ENCODE results near the gene VIM.

DNA sequence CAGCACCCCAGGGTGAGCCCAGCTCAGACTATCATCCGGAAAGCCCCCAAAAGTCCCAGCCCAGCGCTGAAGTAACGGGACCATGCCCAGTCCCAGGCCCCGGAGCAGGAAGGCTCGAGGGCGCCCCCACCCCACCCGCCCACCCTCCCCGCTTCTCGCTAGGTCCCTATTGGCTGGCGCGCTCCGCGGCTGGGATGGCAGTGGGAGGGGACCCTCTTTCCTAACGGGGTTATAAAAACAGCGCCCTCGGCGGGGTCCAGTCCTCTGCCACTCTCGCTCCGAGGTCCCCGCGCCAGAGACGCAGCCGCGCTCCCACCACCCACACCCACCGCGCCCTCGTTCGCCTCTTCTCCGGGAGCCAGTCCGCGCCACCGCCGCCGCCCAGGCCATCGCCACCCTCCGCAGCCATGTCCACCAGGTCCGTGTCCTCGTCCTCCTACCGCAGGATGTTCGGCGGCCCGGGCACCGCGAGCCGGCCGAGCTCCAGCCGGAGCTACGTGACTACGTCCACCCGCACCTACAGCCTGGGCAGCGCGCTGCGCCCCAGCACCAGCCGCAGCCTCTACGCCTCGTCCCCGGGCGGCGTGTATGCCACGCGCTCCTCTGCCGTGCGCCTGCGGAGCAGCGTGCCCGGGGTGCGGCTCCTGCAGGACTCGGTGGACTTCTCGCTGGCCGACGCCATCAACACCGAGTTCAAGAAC lies 1.1 kb downstream of the VIM start:
- TF ChIP-seq YY1 (tag by site-specific recombination; IDR thresholded peaks at IDR 0.05) (no peak; the same call in 1 of the 2 replicates), SALL2 (tag by site-specific recombination; IDR thresholded peaks at IDR 0.05; ENCODE audit: borderline replicate concordance) (no peak), ZNF24 (tag by site-specific recombination; IDR thresholded peaks at IDR 0.05) (no peak), ZFP37 (tag by site-specific recombination; IDR thresholded peaks at IDR 0.05) (peak; percentile 90), ZNF571 (tag by site-specific recombination; IDR thresholded peaks at IDR 0.05) (no peak), ZNF114 (tag by site-specific recombination; IDR thresholded peaks at IDR 0.05) (no peak), ZBTB17 (tag by site-specific recombination; IDR thresholded peaks at IDR 0.05) (no peak), ZNF23 (tag by site-specific recombination; IDR thresholded peaks at IDR 0.05; ENCODE audit: borderline replicate concordance) (no peak; the same call in 1 of the 2 replicates), BCL11A (tag by site-specific recombination; IDR thresholded peaks at IDR 0.05; ENCODE audit: low read depth) (no peak)
- TF ChIP-seq, protein P1, sequence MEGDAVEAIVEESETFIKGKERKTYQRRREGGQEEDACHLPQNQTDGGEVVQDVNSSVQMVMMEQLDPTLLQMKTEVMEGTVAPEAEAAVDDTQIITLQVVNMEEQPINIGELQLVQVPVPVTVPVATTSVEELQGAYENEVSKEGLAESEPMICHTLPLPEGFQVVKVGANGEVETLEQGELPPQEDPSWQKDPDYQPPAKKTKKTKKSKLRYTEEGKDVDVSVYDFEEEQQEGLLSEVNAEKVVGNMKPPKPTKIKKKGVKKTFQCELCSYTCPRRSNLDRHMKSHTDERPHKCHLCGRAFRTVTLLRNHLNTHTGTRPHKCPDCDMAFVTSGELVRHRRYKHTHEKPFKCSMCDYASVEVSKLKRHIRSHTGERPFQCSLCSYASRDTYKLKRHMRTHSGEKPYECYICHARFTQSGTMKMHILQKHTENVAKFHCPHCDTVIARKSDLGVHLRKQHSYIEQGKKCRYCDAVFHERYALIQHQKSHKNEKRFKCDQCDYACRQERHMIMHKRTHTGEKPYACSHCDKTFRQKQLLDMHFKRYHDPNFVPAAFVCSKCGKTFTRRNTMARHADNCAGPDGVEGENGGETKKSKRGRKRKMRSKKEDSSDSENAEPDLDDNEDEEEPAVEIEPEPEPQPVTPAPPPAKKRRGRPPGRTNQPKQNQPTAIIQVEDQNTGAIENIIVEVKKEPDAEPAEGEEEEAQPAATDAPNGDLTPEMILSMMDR (tag by site-specific recombination; IDR thresholded peaks at IDR 0.05) = peak; percentile 50
- TF ChIP-seq, protein P2, sequence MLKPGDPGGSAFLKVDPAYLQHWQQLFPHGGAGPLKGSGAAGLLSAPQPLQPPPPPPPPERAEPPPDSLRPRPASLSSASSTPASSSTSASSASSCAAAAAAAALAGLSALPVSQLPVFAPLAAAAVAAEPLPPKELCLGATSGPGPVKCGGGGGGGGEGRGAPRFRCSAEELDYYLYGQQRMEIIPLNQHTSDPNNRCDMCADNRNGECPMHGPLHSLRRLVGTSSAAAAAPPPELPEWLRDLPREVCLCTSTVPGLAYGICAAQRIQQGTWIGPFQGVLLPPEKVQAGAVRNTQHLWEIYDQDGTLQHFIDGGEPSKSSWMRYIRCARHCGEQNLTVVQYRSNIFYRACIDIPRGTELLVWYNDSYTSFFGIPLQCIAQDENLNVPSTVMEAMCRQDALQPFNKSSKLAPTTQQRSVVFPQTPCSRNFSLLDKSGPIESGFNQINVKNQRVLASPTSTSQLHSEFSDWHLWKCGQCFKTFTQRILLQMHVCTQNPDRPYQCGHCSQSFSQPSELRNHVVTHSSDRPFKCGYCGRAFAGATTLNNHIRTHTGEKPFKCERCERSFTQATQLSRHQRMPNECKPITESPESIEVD (tag by site-specific recombination; IDR thresholded peaks at IDR 0.05) = no peak
- TF ChIP-seq, protein P3, sequence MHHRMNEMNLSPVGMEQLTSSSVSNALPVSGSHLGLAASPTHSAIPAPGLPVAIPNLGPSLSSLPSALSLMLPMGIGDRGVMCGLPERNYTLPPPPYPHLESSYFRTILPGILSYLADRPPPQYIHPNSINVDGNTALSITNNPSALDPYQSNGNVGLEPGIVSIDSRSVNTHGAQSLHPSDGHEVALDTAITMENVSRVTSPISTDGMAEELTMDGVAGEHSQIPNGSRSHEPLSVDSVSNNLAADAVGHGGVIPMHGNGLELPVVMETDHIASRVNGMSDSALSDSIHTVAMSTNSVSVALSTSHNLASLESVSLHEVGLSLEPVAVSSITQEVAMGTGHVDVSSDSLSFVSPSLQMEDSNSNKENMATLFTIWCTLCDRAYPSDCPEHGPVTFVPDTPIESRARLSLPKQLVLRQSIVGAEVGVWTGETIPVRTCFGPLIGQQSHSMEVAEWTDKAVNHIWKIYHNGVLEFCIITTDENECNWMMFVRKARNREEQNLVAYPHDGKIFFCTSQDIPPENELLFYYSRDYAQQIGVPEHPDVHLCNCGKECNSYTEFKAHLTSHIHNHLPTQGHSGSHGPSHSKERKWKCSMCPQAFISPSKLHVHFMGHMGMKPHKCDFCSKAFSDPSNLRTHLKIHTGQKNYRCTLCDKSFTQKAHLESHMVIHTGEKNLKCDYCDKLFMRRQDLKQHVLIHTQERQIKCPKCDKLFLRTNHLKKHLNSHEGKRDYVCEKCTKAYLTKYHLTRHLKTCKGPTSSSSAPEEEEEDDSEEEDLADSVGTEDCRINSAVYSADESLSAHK (tag by site-specific recombination; IDR thresholded peaks at IDR 0.05) = no peak; the same call in 1 of the 2 replicates

Measured in HEK293 (cell line).